ENCODE measurements around the gene CCDC182.

CCDC182 gene

GRCh38 chr17:57726838-57727237 is 18.3 kb downstream of the CCDC182 start:
- no peak for DNase-seq (ENCODE audit: low spot score)

DNA sequence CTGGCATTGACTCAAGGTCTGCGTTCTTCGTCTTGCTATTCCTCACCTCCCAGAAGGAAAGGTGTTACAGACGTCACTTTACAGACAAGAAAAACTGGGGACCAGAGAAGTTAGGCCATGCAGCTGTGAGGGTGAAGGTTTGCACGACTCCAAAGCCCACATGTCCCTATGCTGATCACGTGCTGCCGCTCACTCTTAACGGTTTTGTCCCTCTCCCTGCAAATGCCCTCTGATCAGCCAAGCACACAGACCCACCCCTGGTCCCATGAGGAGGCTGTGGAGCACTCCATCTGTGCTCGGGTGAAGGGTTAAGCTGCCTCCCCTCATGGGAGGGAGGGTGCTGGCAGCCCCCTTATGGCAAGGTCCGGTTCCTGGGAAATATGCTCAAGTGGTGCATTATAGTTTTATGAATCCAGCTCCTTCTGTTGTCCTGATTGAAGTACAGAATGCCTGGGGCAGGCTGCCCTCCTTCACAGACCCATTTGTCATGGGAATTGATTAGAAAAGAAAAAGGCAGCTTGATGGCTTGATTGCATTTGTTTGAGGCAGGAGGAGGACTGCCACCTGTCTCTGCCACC is 18.8 kb downstream of the CCDC182 start:
- DNase-seq (ENCODE audit: low spot score) = no peak

DNA sequence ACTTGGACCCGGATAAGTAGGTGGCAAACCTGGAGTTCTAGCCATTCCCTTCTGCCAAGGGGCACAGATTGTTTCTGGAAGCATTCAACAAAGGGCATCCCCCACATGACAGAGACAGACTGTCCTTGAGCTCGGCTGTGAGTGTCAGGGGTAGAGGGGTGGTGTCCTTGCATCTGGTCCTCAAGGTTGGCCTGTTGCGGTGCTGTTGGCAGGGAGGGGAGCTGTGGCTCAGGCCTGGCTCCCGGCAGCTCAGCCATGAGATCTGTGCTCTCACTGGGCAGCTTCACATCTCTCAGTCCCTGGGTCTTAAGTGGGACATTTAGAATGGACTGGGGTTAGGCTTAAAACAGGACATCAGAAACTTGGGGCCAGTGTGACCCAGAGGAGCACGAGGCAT is 20.4 kb downstream of the CCDC182 start:
- DNase-seq (ENCODE audit: low spot score) = no peak

DNA sequence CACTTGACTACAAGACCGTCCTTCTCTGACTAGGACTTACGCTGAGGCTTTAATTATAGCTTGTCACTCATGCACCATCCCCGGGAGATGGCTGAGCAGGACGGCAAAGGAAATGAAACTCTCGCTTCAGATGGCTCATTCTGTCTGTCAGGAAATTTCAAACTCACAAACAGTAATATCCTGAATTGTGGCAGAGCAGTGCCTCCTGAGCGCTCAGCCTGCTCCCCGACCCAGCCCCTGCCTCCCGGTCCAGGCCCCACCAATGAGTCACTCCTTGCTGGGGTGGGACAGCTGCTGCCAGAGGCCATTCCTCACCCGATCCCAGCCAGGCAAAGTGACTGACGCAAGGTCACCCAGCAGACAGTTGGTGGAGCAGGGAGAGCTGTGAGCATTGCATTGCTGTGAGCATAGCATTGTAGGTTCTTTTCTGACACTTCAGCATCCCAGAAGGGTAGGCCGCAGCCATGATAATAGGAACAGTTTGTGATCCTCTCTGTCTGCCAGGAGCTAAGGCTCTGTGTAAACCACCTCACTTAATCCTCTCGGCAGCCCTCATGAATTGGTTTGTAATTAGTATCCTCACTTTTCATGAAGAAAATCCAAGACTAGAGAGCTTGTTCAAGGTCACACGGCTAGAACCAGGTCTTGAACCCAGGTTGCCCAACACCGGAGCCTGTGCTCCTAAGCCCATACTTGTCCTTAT is 20.9 kb downstream of the CCDC182 start:
- no peak for DNase-seq (ENCODE audit: low spot score)

GRCh38 chr17:57723427-57724025 is 21.6 kb downstream of the CCDC182 start:
- DNase-seq (ENCODE audit: low spot score) = no peak

GRCh38 chr17:57722704-57723043 is 22.4 kb downstream of the CCDC182 start:
- DNase-seq (ENCODE audit: low spot score) = no peak

DNA sequence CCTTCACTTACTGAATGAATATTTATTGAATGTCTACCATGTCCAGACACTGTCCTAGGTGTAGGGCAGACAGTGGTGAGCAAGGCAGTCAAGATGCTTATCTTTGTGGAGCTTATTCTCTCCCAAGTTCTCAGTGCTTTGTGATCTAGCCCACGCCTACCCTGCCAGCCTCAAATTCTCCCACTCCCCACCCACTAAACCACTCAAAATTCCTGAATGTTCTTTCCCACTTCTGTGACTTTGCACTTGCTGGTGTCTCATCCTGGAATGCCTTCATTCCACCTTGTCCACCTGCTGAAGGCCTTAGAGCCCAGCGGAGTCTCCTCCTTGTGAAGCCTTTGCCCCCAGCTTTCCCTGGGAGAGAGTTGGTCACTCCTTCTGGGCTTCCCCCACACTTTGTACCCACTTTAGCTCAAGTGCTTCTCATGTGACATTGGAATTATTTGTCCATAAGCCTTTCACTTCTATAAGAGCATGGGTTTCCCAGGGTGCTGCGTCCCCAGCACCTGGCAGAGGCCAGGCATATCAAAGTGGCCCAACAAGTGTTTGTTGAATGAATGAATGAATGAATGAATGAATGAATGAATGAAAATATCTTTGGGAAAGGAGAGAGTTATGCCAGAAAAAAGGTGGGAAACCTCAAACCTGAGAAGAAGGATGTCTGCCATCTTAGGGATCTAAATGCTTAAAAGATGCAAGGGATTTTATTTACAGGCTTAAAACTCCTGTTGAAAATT is 23.0 kb downstream of the CCDC182 start:
- DNase-seq (ENCODE audit: low spot score) = no peak

- DNase-seq (ENCODE audit: low spot score) = no peak
Observed at GRCh38 chr17:57720386-57721035, 24.6 kb downstream of the CCDC182 start.

DNA sequence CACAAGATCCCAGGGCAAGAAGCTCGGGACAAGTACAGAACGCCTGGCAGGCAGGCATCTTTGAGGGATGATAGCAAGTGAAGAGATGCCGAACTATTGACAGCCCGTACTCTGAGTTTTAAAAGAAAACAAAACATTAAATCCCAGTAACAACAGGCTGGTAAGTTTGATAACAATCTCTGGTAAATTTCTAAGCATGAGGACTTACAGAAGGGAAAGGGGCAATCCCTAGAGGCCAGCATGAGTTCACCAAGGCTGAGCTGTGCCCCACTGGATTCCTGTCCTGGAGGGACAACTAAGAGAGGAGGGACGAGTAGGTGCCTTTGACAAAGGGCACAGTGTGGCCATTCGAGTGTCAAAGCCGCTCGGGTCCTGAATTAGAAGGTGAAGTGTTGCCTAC is 26.2 kb downstream of the CCDC182 start:
- no peak for DNase-seq (ENCODE audit: low spot score)

GRCh38 chr17:57715981-57716380 is 29.1 kb downstream of the CCDC182 start:
- DNase-seq (ENCODE audit: low spot score) = no peak

- DNase-seq (ENCODE audit: low spot score) = no peak
Observed at GRCh38 chr17:57714665-57715180, 30.4 kb downstream of the CCDC182 start.

DNA sequence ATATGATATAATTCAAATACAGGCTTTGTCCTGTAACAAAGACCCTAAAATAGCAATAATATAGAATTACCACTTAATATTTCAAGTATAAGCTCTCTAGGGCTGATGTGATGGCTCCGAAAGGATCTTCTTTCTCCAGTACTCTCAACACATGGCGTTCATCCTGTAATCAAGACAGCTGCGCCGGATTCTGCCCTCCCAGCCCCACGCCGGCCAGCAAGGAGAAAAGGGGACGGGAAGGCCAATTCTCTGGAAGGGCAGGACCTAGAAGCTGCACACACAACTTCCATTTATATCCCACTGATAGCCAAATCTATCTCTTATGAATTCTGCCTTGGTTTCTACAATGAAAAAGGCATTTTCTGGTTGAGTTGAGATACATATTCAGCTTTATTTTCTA is 32.0 kb downstream of the CCDC182 start:
- no peak for DNase-seq (ENCODE audit: low spot score)

- DNase-seq (ENCODE audit: low spot score) = no peak
Observed at GRCh38 chr17:57708410-57708809, 36.7 kb downstream of the CCDC182 start.

GRCh38 chr17:57707892-57708291 is 37.2 kb downstream of the CCDC182 start:
- DNase-seq (ENCODE audit: low spot score) = no peak

GRCh38 chr17:57706761-57707160 is 38.3 kb downstream of the CCDC182 start:
- DNase-seq (ENCODE audit: low spot score) = no peak

GRCh38 chr17:57705921-57706695 is 39.0 kb downstream of the CCDC182 start:
- no peak for DNase-seq (ENCODE audit: low spot score)

DNA sequence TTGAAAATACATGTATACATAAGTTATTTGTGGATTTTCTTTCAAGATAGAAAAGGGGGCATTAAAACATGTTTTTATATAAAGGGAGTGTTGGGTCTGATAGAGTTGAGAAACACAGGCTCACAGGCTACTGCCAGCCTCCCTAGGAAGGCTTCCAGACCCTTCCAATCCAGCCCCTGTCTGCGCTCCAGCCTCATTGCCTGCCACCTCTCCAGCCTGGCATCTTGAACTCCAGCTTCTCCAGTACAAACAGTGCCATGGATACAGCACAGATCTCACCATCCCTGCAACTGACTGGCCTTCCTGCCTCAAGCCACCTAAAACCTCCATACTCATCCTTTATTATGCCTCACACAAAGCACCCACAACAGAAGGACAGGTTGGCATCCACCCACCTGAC is 40.7 kb downstream of the CCDC182 start:
- no peak for DNase-seq (ENCODE audit: low spot score)

GRCh38 chr17:57703273-57703672 is 41.8 kb downstream of the CCDC182 start:
- DNase-seq (ENCODE audit: low spot score) = no peak

DNA sequence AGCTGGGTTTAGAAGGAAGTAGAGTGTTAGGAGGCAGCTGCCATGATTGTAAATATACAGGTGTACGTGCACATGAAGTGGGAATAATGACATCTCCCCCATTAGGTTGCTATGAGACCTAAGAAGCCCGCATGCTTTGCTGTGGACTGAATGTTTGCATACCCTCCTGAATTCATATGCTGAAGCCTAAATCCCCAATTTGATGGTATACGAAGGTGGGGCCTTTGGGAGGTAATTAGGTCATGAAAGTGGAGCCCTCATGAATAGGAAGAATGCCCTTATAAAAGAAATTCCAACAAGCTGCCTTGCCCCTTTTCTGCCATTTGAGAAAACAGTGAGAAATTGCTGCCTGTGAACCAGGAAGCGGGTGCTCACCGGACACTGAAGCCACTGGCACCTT is 44.0 kb downstream of the CCDC182 start:
- no peak for DNase-seq (ENCODE audit: low spot score)

DNA sequence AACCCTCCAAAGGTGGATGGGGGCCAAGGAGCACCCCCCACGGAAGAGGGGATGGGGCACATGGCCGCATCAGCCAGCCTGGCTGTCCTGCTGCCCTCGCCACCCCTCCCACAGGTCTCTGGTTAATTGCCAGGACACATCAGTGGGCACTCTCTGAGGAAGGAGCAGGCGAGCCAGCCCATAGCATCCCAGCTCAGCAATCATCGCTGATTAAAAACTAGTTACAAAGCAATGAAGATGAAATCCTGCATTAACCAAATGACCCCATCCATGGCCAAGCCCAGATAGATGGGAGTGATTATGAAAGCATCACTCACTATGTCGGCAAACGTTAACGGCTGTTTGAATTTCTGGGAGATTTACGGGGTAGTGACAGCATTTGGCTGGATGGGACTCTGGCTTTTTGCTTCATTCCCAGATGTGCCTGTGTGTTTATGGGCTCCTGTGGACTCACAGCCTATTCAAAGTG is 45.3 kb downstream of the CCDC182 start:
- no peak for DNase-seq (ENCODE audit: low spot score)

All from CD4-positive, alpha-beta T cell treated with Interleukin-6 at 100 ng/mL for 8 hours (primary cell).